Measurements from ENCODE around the gene IER2.
A peak's percentile ranks its signal among the peaks of the same experiment; 100 is the strongest.
"Not testable (repeated sequence)": the region's sequence is repeated elsewhere in the genome, so short reads cannot be mapped to it uniquely, and the experiment has no call there.

IER2 gene

GRCh38 chr19:13166151-13166550, 15.9 kb downstream of the IER2 start:
- not testable (repeated sequence) for DNase-seq

- DNase-seq: no peak
These were observed 19.6 kb downstream of the IER2 start for GRCh38 chr19:13169769-13170168.

DNA sequence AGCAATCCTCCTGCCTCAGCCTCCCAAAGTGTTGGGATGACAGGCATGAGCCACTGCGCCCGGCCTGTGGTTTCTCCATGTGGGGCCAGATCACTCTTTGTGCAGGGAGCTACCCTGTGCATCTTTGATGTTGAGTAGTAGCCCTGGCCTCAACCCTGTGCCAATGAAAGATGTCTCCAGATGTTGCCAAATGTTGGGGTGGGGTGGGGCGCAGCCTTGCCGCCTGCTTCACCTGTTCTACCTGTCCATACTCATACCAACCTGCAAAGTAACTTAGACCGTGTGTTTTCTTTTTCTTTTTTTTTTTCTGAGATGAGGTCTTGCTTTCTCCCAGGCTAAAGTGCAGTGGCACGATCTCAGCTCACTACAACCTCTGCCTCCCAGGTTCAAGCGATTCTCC, 20.9 kb downstream of the IER2 start:
- DNase-seq: no peak

- DNase-seq: no peak
These were observed 22.3 kb downstream of the IER2 start for GRCh38 chr19:13172346-13173138.

DNA sequence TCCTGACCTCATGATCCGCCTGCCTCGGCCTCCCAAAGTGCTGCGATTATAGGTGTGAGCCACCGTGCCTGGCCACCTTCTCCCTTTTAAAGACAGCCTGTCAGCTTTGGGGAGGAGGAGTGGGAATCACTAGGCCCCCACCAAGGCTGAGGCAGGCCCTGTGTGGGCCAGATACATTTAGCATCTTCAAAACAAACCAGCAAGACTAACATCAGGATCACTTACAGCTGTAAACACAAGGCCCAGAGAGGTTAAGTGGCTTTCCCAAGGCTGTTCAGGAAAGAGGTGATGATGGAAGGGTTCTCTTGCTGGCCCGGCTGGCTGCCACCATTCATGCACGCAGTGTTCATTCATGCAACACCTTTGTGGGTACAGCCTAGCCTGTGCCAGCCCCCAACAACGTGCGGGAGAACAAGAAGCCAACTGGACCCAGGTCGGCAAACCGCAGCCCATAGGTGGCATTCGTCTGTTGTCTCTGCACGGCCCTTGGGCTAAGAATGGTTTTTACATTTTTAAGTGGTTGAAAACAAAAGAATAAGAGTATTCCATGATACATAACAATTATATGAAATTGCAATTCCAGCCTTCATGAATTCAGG, 23.0 kb downstream of the IER2 start:
- DNase-seq: no peak

- DNase-seq: no peak
These were observed 26.1 kb downstream of the IER2 start for GRCh38 chr19:13176345-13176744.

- DNase-seq: not testable (repeated sequence)
These were observed 27.4 kb downstream of the IER2 start for GRCh38 chr19:13177584-13177983.

DNA sequence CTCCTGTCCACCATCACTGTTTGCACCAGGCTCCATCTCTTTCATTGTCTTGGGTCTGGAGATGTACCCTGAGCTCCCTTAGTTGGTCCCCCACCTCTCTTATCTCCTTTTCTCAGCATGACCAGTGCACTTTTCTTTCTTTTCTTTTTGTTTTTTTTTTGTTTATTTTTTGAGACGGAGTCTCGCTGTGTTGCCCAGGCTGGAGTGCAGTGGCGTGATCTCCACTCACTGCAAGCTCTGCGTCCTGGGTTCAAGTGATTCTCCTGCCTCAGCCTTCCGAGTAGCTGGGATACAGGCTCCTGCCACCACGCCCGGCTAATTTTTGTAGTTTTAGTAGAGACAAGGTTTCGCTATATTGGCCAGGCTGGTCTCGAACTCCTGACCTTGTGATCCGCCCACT, 28.1 kb downstream of the IER2 start:
- not testable (repeated sequence) for DNase-seq

DNA sequence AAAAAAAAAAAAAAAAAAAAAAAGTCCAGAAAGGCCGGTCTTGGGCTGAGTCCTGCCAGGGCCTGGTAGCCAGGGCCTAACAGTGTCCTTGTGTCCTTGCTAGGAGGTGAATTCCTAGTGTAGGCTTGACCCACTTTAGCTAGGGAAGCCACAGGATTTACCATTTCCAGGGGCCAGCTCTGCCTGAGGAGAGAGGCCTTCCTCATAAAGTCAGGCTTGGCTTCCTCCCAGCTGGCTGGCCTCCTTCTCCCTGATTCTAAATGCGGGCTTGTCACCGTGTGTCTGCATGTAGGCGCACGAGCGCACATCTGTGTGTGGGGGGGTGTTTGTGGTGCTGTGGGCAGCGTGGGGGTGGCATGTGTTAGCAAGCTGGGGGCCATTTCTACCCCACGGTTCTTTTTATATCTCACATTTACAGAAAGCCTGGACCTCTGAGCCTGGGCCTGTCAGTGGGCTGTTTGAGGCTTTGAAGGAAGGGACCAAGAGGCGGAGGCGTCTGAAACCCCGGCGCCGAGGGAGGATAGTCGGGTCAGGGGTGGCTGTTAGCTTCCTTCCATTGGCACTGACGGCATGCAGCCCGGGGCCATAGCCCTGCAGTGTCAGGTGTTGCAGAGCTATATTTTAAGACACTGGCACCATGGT, 31.7 kb downstream of the IER2 start:
- DNase-seq: peak; percentile 80

DNA sequence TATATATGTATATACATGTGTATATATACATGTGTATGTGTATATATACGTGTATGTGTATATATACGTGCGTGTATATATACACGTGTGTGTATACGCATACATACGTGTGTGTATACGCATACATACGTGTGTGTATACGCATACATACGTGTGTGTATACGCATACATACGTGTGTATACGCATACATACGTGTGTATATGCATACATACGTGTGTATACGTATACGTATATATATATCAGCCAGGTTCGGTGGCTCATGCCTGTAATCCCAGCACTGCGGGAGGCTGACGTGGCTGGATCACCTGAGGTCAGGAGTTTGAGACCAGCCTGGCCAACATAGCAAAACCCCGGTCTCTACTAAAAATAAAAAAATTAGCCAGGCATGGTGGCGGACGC, 34.7 kb downstream of the IER2 start:
- DNase-seq: not testable (repeated sequence)

DNA sequence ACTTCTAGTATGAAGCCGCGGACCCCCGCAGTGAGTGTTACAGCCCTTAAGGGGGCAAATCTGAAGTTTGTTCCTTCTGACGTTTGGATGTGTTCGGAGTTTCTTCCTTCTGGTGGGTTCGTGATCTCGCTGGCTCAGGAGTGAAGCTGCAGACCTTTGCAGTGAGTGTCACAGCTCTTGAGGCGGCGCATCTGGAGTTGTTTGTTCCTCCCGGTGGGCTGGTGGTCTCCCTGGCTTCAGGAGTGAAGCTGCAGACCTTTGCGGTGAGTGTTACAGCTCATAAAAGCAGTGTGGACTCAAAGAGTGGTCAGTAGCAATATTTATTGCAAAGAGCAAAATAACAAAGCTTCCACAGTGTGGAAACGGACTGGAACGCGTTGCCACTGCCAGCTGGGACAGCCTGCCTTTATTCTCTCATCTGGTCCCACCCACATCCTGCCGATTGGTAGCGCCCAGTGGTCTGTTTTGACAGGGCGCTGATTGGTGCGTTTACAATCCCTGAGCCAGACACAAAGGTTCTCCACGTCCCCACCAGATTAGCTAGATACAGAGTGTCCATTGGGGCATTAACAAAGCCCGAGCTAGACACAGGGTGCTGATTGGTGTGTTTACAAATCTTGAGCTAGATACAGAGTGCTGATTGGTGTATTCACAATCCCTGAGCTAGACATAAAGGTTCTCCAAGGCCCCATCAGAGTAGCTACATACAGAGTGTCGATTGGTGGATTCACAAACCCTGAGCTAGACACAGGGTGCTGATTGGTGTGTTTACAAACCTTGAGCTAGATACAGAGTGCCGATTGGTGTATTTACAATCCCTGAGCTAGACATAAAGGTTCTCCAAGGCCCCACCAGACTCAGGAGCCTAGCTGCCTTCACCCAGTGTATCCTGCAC, 35.8 kb downstream of the IER2 start:
- DNase-seq: not testable (repeated sequence)

GRCh38 chr19:13186688-13187087, 36.5 kb downstream of the IER2 start:
- DNase-seq: not testable (repeated sequence)

DNA sequence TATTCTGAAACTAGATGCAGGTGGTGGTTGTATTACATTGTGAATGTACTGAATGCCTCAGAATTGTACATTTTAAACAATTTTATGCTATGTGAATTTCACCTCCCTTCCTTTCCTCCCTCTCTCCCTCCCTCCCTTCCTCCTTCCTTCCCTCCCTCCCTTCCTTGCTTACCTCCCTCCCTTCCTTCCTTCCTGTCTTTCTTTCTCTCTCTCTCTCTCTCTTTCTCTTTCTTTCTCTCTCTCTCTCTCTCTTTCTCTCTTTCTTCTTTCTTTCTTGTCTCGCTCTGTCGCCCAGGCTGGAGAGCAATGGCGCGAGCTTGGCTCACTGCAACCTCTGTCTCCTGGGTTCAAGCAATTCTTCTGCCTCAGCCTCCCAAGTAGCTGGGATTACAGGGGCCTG, 37.2 kb downstream of the IER2 start:
- DNase-seq: no peak

DNA sequence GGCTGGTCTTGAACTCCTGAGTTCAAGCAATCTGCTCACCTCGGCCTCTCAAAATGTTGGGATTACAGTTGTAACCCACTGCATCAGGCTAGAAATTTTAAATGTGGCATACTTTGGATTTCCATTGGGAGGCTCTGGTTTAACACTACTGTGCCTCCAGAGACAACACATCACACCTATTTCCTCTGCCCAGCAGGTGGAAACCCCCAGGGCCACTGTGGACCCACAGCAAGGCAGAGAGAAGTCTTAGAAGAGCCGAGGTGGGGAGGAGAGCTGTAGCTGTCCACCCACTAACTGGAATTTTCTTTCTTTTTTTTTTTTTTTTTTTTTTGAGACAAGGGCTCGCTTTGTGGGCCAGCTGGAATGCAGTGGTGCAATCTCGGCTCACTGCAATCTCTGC, 39.4 kb downstream of the IER2 start:
- no peak for DNase-seq

DNA sequence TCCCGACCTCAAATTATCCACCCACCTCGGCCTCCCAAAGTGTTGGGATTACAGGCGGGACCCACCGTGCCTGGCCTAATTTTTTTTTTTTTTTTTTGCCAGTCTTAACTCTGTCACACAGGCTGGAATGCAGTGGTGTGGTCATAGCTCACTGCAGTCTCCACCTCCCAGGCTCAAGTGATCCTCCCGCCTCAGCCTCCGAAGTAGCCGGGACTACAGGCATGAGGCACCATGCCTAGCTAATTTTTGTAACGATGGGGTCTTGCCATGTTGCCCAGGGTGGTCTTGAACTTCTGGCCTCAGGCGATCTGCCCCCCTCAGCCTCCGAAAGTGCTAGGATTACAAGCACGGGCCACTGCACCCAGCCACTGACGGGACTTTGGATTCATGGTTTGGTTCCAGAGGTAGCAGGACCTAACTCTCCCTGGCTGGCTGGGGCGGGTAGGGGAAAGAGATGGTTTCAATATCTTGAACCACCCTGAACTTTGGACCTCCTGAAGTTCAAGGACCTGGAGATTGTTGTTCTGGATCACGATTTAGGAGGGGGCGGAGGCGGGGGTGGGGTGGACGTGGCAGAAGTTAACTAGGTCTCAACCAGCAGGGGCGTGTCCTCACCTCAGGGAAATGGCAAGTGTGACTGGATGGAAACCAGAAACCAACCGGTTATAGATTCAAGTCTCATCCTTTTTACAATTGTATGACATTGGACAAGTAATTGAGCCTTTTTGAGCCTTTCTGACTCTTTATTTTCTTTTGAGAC, 40.8 kb downstream of the IER2 start:
- DNase-seq: no peak

GRCh38 chr19:13195678-13196077, 45.5 kb downstream of the IER2 start:
- peak; percentile 48 for DNase-seq

DNA sequence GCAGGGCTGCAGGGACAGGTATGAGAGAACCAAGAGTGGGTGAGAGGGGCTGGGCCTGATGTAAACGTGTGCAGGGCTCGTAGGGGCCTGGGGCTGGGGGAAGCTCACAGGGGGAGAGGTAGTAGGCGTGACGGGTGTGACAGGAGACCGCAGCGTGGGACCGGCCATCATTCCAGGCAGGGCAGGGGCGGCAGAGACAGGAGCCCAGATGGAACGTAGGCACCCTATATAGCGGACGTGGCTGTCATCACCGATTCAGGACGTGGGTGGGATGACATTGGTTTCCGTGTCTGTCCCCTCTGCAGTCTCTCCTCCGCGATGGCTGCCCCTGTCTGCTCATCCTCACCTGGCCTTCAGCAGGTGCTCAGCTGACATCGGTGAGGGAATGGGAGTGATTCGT, 48.4 kb downstream of the IER2 start:
- DNase-seq: no peak

- DNase-seq: not testable (repeated sequence)
These were observed 51.9 kb downstream of the IER2 start for GRCh38 chr19:13202112-13202511.

Data from NK-92 treated with Interleukin-12 subunit alpha and Interleukin-12 subunit beta, amount 100 ng/mL, for 24 hours (cell line).